ENCODE measurements around the gene STX16.

Gene STX16

GRCh38 chr20:58649288-58650180 is 1.5 kb upstream of the STX16 start:
- Histone ChIP-seq H3K9me3 (ENCODE audit: insufficient read depth, low read depth, low read length) (no peaks in the 10 kb centered on the region), H3K36me3 (ENCODE audit: insufficient read depth, low read length) (peaks cover 3% of the 10 kb centered on the region; the same call in 1 of the 2 replicates), H3K27me3 (ENCODE audit: insufficient read depth, low read length) (peaks cover 10% of the 10 kb centered on the region; the same call in 1 of the 2 replicates), H3K4me1 (ENCODE audit: insufficient read depth, low read length) (peaks cover 30% of the 10 kb centered on the region), H3K9ac (ENCODE audit: low read depth, low read length) (peak overlapping the region; percentile 83), H3K4me3 (ENCODE audit: low read length) (peak overlapping the region; percentile 84), H3K27ac (ENCODE audit: low read depth, low read length) (no peak overlapping the region; the same call in 1 of the 2 replicates)
- WGBS = 28% methylated on average over 73 of the region's 73 CpGs

GRCh38 chr20:58650181-58650775 is 805 bp upstream of the STX16 start:
- H3K4me1 ChIP-seq (ENCODE audit: insufficient read depth, low read length) = peaks cover 38% of the 10 kb centered on the region
- peaks cover 10% of the 10 kb centered on the region; the same call in 1 of the 2 replicates for H3K27me3 ChIP-seq (ENCODE audit: insufficient read depth, low read length)
- peaks cover 6% of the 10 kb centered on the region; the same call in 1 of the 2 replicates for H3K36me3 ChIP-seq (ENCODE audit: insufficient read depth, low read length)
- H3K4me3 ChIP-seq (ENCODE audit: low read length) = peak overlapping the region; percentile 84
- peak overlapping the region; percentile 83 for H3K9ac ChIP-seq (ENCODE audit: low read depth, low read length)
- no peaks in the 10 kb centered on the region for H3K9me3 ChIP-seq (ENCODE audit: insufficient read depth, low read depth, low read length)
- WGBS = 10% methylated on average over 61 of the region's 62 CpGs
- H3K27ac ChIP-seq (ENCODE audit: low read depth, low read length) = peak overlapping the region; percentile 96

GRCh38 chr20:58651559-58651945 is 469 bp downstream of the STX16 start:
- WGBS = 9% methylated on average over 18 of the region's 18 CpGs
- H3K9me3 ChIP-seq (ENCODE audit: insufficient read depth, low read depth, low read length) = no peaks in the 10 kb centered on the region
- peak overlapping the region; percentile 84 for H3K4me3 ChIP-seq (ENCODE audit: low read length)
- peak overlapping the region; percentile 96 for H3K27ac ChIP-seq (ENCODE audit: low read depth, low read length)
- H3K27me3 ChIP-seq (ENCODE audit: insufficient read depth, low read length) = peaks cover 10% of the 10 kb centered on the region; the same call in 1 of the 2 replicates
- peaks cover 51% of the 10 kb centered on the region for H3K4me1 ChIP-seq (ENCODE audit: insufficient read depth, low read length)
- H3K9ac ChIP-seq (ENCODE audit: low read depth, low read length) = peak overlapping the region; percentile 83
- H3K36me3 ChIP-seq (ENCODE audit: insufficient read depth, low read length) = peaks cover 6% of the 10 kb centered on the region; the same call in 1 of the 2 replicates

- 1% methylated on average over 27 of the region's 30 CpGs for WGBS
- H3K27me3 ChIP-seq (ENCODE audit: insufficient read depth, low read length) = peaks cover 10% of the 10 kb centered on the region; the same call in 1 of the 2 replicates
- H3K36me3 ChIP-seq (ENCODE audit: insufficient read depth, low read length) = peaks cover 6% of the 10 kb centered on the region; the same call in 1 of the 2 replicates
- peaks cover 56% of the 10 kb centered on the region for H3K4me1 ChIP-seq (ENCODE audit: insufficient read depth, low read length)
- H3K27ac ChIP-seq (ENCODE audit: low read depth, low read length) = peak overlapping the region; percentile 96
- H3K4me3 ChIP-seq (ENCODE audit: low read length) = peak overlapping the region; percentile 84
- H3K9ac ChIP-seq (ENCODE audit: low read depth, low read length) = peak overlapping the region; percentile 83
- no peaks in the 10 kb centered on the region for H3K9me3 ChIP-seq (ENCODE audit: insufficient read depth, low read depth, low read length)
Observed at GRCh38 chr20:58651946-58652605, 993 bp downstream of the STX16 start.

- H3K27ac ChIP-seq (ENCODE audit: low read depth, low read length) = peak overlapping the region; percentile 96
- H3K36me3 ChIP-seq (ENCODE audit: insufficient read depth, low read length) = peaks cover 6% of the 10 kb centered on the region; the same call in 1 of the 2 replicates
- H3K9me3 ChIP-seq (ENCODE audit: insufficient read depth, low read depth, low read length) = no peaks in the 10 kb centered on the region
- 9% methylated on average over 11 of the region's 12 CpGs for WGBS
- H3K4me3 ChIP-seq (ENCODE audit: low read length) = peak overlapping the region; percentile 84
- H3K9ac ChIP-seq (ENCODE audit: low read depth, low read length) = peak overlapping the region; percentile 76
- peaks cover 61% of the 10 kb centered on the region for H3K4me1 ChIP-seq (ENCODE audit: insufficient read depth, low read length)
- H3K27me3 ChIP-seq (ENCODE audit: insufficient read depth, low read length) = peaks cover 10% of the 10 kb centered on the region; the same call in 1 of the 2 replicates
Observed at GRCh38 chr20:58652606-58653294, 1.7 kb downstream of the STX16 start.

GRCh38 chr20:58654337-58654736 is 3.3 kb downstream of the STX16 start:
- peaks cover 5% of the 10 kb centered on the region; the same call in 1 of the 2 replicates for H3K27me3 ChIP-seq (ENCODE audit: insufficient read depth, low read length)
- peak overlapping the region; percentile 84 for H3K4me3 ChIP-seq (ENCODE audit: low read length)
- 88% methylated on average over 3 of the region's 4 CpGs for WGBS
- peak overlapping the region; percentile 17; the same call in 1 of the 2 replicates for H3K27ac ChIP-seq (ENCODE audit: low read depth, low read length)
- no peaks in the 10 kb centered on the region for H3K9me3 ChIP-seq (ENCODE audit: insufficient read depth, low read depth, low read length)
- peak overlapping the region; percentile 12; the same call in 1 of the 2 replicates for H3K9ac ChIP-seq (ENCODE audit: low read depth, low read length)
- peaks cover 67% of the 10 kb centered on the region for H3K4me1 ChIP-seq (ENCODE audit: insufficient read depth, low read length)
- peaks cover 6% of the 10 kb centered on the region; the same call in 1 of the 2 replicates for H3K36me3 ChIP-seq (ENCODE audit: insufficient read depth, low read length)

GRCh38 chr20:58655328-58656107 is 4.4 kb downstream of the STX16 start:
- Histone ChIP-seq H3K27ac (ENCODE audit: low read depth, low read length) (peak overlapping the region; percentile 58), H3K36me3 (ENCODE audit: insufficient read depth, low read length) (peaks cover 6% of the 10 kb centered on the region; the same call in 1 of the 2 replicates), H3K4me3 (ENCODE audit: low read length) (peak overlapping the region; percentile 84; the same call in 1 of the 2 replicates)

GRCh38 chr20:58656831-58657230 is 5.7 kb downstream of the STX16 start:
- no peaks in the 10 kb centered on the region for H3K27me3 ChIP-seq (ENCODE audit: insufficient read depth, low read length)
- WGBS = 38% methylated on average over 1 of the region's 2 CpGs
- no peaks in the 10 kb centered on the region for H3K9me3 ChIP-seq (ENCODE audit: insufficient read depth, low read depth, low read length)
- H3K27ac ChIP-seq (ENCODE audit: low read depth, low read length) = peak overlapping the region; percentile 58; the same call in 1 of the 2 replicates
- H3K4me3 ChIP-seq (ENCODE audit: low read length) = no peak overlapping the region
- peaks cover 87% of the 10 kb centered on the region for H3K4me1 ChIP-seq (ENCODE audit: insufficient read depth, low read length)
- H3K9ac ChIP-seq (ENCODE audit: low read depth, low read length) = peak overlapping the region; percentile 16; the same call in 1 of the 2 replicates
- H3K36me3 ChIP-seq (ENCODE audit: insufficient read depth, low read length) = peaks cover 19% of the 10 kb centered on the region

More at GRCh38 chr20:58655328-58656107, 4.4 kb downstream of the STX16 start:
- Histone ChIP-seq H3K9ac (ENCODE audit: low read depth, low read length) (peak overlapping the region; percentile 15; the same call in 1 of the 2 replicates), H3K9me3 (ENCODE audit: insufficient read depth, low read depth, low read length) (no peaks in the 10 kb centered on the region), H3K27me3 (ENCODE audit: insufficient read depth, low read length) (no peaks in the 10 kb centered on the region), H3K4me1 (ENCODE audit: insufficient read depth, low read length) (peaks cover 79% of the 10 kb centered on the region)
- WGBS = 63% methylated on average over 6 of the region's 6 CpGs

GRCh38 chr20:58657262-58657661 is 6.2 kb downstream of the STX16 start:
- Histone ChIP-seq H3K36me3 (ENCODE audit: insufficient read depth, low read length) (peaks cover 23% of the 10 kb centered on the region), H3K27me3 (ENCODE audit: insufficient read depth, low read length) (no peaks in the 10 kb centered on the region), H3K9me3 (ENCODE audit: insufficient read depth, low read depth, low read length) (no peaks in the 10 kb centered on the region), H3K4me1 (ENCODE audit: insufficient read depth, low read length) (peaks cover 88% of the 10 kb centered on the region), H3K27ac (ENCODE audit: low read depth, low read length) (no peak overlapping the region), H3K4me3 (ENCODE audit: low read length) (no peak overlapping the region), H3K9ac (ENCODE audit: low read depth, low read length) (0 out of 2 replicates have a peak overlapping the region, but pooled peaks have one; percentile 16)
- 93% methylated on average over 2 of the region's 2 CpGs for WGBS
